ENCODE measurements around the gene CHPF2.

DNA sequence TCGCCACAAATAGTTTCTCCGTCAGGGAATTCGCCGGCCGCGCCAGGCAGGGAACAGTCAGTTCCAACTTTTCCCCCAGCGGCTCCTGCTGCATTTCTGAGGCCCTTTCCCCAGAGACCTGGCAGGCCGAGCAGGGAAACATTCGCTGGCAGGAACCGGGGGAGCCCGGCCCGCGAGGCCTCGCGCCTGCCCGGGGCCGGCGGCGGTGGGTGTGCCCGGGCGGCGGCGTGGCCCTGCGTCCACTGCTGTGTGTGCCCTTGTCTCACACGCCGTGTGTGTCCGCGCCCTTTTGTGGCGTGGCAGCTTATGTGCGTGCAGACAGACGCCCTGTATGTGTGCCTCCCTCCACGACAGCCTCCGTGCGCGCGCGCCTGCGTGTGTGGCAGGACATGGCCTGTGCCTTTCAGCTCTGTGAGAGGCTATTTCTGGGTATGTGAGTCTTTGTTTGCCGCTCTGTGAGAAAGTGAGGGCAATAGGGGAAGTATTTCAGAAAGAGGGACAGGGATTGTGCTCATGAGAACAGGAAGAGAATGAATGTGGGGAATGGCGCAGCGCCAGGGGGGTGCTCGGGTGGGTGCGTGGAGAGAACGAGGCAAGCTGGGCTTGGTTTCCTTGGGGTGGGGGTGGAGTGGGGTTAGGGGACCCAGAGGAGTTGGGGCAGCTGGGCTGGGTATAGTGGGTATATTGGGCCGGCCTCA, 16.9 kb downstream of the CHPF2 start:
- TF ChIP-seq, protein P1, sequence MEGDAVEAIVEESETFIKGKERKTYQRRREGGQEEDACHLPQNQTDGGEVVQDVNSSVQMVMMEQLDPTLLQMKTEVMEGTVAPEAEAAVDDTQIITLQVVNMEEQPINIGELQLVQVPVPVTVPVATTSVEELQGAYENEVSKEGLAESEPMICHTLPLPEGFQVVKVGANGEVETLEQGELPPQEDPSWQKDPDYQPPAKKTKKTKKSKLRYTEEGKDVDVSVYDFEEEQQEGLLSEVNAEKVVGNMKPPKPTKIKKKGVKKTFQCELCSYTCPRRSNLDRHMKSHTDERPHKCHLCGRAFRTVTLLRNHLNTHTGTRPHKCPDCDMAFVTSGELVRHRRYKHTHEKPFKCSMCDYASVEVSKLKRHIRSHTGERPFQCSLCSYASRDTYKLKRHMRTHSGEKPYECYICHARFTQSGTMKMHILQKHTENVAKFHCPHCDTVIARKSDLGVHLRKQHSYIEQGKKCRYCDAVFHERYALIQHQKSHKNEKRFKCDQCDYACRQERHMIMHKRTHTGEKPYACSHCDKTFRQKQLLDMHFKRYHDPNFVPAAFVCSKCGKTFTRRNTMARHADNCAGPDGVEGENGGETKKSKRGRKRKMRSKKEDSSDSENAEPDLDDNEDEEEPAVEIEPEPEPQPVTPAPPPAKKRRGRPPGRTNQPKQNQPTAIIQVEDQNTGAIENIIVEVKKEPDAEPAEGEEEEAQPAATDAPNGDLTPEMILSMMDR (IDR thresholded peaks at IDR 0.05 in 4 of 5, conservative IDR thresholded peaks at IDR 0.05 in 1 of 5) = peak in 1 of 5 experiments; percentile 3
- peak; percentile 83 to 90 for TF ChIP-seq POLR2A (IDR thresholded peaks at IDR 0.05)

Measured in gastrocnemius medialis (tissue), 4 donors.